CD14-positive monocyte (primary cell): Measurements from ENCODE around the gene LENG9. TPM values are rescaled to one million over a fixed set of nuclear protein-coding genes. Genes with fewer than 3 reads are reported as not detected.

Experiments
- DNase-seq, 3 donors: peaks; one replicate each; pipeline ENCODE4 v3.0.0-alpha.2; 2011 to 2022
- H2AFZ ChIP-seq: 2 replicates; pipeline ENCODE4 v1.6.0; 2012; ENCODE audit warnings: mild to moderate bottlenecking, low read depth, low read length, inconsistent platforms; ENCODE audit not compliant: insufficient read depth, poor library complexity, severe bottlenecking
- H3K27ac ChIP-seq, 2 donors: 1 replicate in 1 of 2; 2 replicates in 1 of 2; pipeline ENCODE4 v1.5.1; 2012 to 2013; ENCODE audit warnings: low read length in 2 of 2, control low read depth in 1 of 2, inconsistent platforms in 1 of 2, low read depth in 1 of 2, mild to moderate bottlenecking in 1 of 2
- H3K27me3 ChIP-seq, 2 donors: one replicate each; pipeline versions ENCODE4 v1.6.0 to v1.6.1; 2011 to 2013; ENCODE audit warnings: low read length in 2 of 2; ENCODE audit not compliant: control insufficient read depth in 2 of 2, insufficient read depth in 2 of 2
- H3K36me3 ChIP-seq, 2 donors: replicated peaks in 1 of 2; 1 replicate in 1 of 2; 2 replicates in 1 of 2; pipeline versions ENCODE4 v1.5.1 to v1.6.1; 2012 to 2013; ENCODE audit warnings: low read length in 2 of 2, control low read depth in 1 of 2, inconsistent platforms in 1 of 2, mild to moderate bottlenecking in 1 of 2; ENCODE audit not compliant: insufficient read depth in 2 of 2, control insufficient read depth in 1 of 2
- H3K4me1 ChIP-seq, 2 donors: 1 replicate in 1 of 2; 2 replicates in 1 of 2; pipeline versions ENCODE4 v1.5.1 to v1.6.1; 2012 to 2013; ENCODE audit warnings: low read length in 2 of 2, control low read depth in 1 of 2, inconsistent platforms in 1 of 2, mild to moderate bottlenecking in 1 of 2, moderate library complexity in 1 of 2; ENCODE audit not compliant: insufficient read depth in 2 of 2, control insufficient read depth in 1 of 2
- H3K4me2 ChIP-seq: replicated peaks from 2 replicates; pipeline ENCODE3; 2012; ENCODE audit warnings: low read length, moderate library complexity, mild to moderate bottlenecking; ENCODE audit not compliant: poor library complexity, severe bottlenecking; ENCODE audit errors: extremely low read depth
- H3K4me3 ChIP-seq, 3 experiments: fragments of 200-600 bp in 1 of 3; sonication (generic) in 1 of 3; replicated peaks in 1 of 3; 1 replicate in 2 of 3; 2 replicates in 1 of 3; pipeline ENCODE4 v1.5.1; 2011 to 2013; ENCODE audit warnings: low read length in 3 of 3, mild to moderate bottlenecking in 3 of 3, control low read depth in 2 of 3, low read depth in 2 of 3, inconsistent platforms in 1 of 3, moderate library complexity in 1 of 3
- H3K79me2 ChIP-seq: 2 replicates; pipeline ENCODE4 v1.6.0; 2012; ENCODE audit warnings: mild to moderate bottlenecking, control low read depth, inconsistent platforms, low read length, moderate library complexity; ENCODE audit not compliant: insufficient read depth
- H3K9ac ChIP-seq: 2 replicates; pipeline ENCODE4 v1.6.0; 2017; ENCODE audit warnings: low read length, mild to moderate bottlenecking; ENCODE audit not compliant: insufficient read depth, poor library complexity, severe bottlenecking
- H3K9me3 ChIP-seq, 2 donors: replicated peaks in 1 of 2; 1 replicate in 1 of 2; 2 replicates in 1 of 2; pipeline versions ENCODE4 v1.5.1 to v1.6.1; 2012 to 2013; ENCODE audit warnings: low read length in 2 of 2, control low read depth in 1 of 2; ENCODE audit not compliant: control insufficient read depth in 1 of 2, insufficient read depth in 1 of 2
- H4K20me1 ChIP-seq: 2 replicates; pipeline ENCODE4 v1.6.0; 2012; ENCODE audit warnings: mild to moderate bottlenecking, low read length, control low read depth, moderate library complexity; ENCODE audit not compliant: insufficient read depth
- H3K27ac Mint-ChIP-seq, 7 donors: one replicate each; pipeline ENCODE4 v1.8.0; 2020; ENCODE audit warnings: mild to moderate bottlenecking in 7 of 7, mixed read lengths in 7 of 7, moderate library complexity in 6 of 7, inconsistent platforms in 2 of 7
- H3K27me3 Mint-ChIP-seq, 3 donors: one replicate each; pipeline ENCODE4 v1.8.0; 2021 to 2022; ENCODE audit warnings: low read depth in 3 of 3, mild to moderate bottlenecking in 3 of 3, mixed read lengths in 3 of 3, moderate library complexity in 3 of 3, inconsistent platforms in 1 of 3
- H3K36me3 Mint-ChIP-seq, 2 donors: one replicate each; pipeline ENCODE4 v1.8.0; 2020; ENCODE audit warnings: mixed read lengths in 2 of 2, inconsistent platforms in 1 of 2, mild to moderate bottlenecking in 1 of 2
- H3K4me1 Mint-ChIP-seq: one replicate; pipeline ENCODE4 v1.8.0; 2020; ENCODE audit warnings: mild to moderate bottlenecking, mixed read lengths
- H3K4me3 Mint-ChIP-seq, 2 donors: one replicate each; pipeline ENCODE4 v1.8.0; 2020; ENCODE audit warnings: mild to moderate bottlenecking in 2 of 2, mixed read lengths in 2 of 2, moderate library complexity in 1 of 2
- H3K9me3 Mint-ChIP-seq, 7 donors: one replicate each; pipeline ENCODE4 v1.8.0; 2020 to 2022; ENCODE audit warnings: mixed read lengths in 7 of 7, mild to moderate bottlenecking in 6 of 7, moderate library complexity in 6 of 7, inconsistent platforms in 2 of 7
- WGBS: methylation state at CpG from one replicate; pipeline ENCODE4 v1.1.5; 2013; ENCODE audit warnings: missing lambda C conversion rate; ENCODE audit not compliant: insufficient coverage; 5-methylcytosine and 5-hydroxymethylcytosine counted together
- intact Hi-C, 2 donors: fragments of 100-400 bp; cut with micrococcal nuclease; formaldehyde crosslinking; loops; one replicate each; pipeline versions ENCODE4 v1.15.0 to v1.15.1; 2023
- polyA plus RNA-seq, 3 donors: library from polyadenylated mRNA; depleted of rRNA in 1 of 3; unstranded in 2 of 3; stranded (reverse) in 1 of 3; fragments of 300-500 nt in 2 of 3; fragments of >200 nt in 1 of 3; fragmentation: Illumina TruSeq in 2 of 3; gene quantifications; 1 replicate in 2 of 3; 2 replicates in 1 of 3; pipeline ENCODE4 v1.2.3, GENCODE V29; 2012 to 2021
- TF ChIP-seq, protein P1 (sequence below): fragments of 200-600 bp; IDR thresholded peaks from one replicate; pipeline ENCODE4 v1.8.0; 2022; ENCODE audit warnings: antibody characterized with exemption, mild to moderate bottlenecking

Gene LENG9
- polyA plus RNA-seq, 3 donors = 0.15 to 2.0 TPM; not detected in 1

DNA sequence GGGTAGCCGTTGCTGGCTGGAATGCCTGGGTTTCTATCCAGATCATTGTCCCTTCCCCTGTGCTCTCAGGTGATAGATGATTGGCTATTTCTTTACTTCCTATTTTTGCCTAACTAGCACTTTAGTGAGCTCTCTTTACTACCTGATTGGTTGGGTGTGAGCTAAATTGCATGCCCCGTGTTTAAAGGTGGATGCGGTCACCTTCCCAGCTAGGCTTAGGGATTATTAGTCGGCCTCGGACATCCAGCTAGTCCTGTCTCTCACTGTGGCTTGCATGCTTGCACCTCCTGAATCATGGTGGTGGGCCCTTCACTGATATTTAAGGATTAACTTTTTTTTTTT, 38.2 kb downstream of the LENG9 start:
- Histone ChIP-seq H3K9me3 (no peaks in the 10 kb centered on the region), H4K20me1 (no peaks in the 10 kb centered on the region), H3K36me3 (no peaks in the 10 kb centered on the region), H3K27me3 (peaks cover 2 to 30% of the 10 kb centered on the region in 2 donors), H3K4me3 (no peak overlapping the region), H2AFZ (no peak overlapping the region), H3K9ac (no peak overlapping the region), H3K4me2 (no peak overlapping the region), H3K27ac (no peak overlapping the region), H3K79me2 (no peaks in the 10 kb centered on the region), H3K4me1 (peaks cover 0 to 2% of the 10 kb centered on the region in 2 donors)
- Mint-ChIP-seq H3K4me3 (no peak overlapping the region), H3K27me3 (peaks cover 24 to 59% (median 46%) of the 10 kb centered on the region in 3 donors), H3K27ac (peak overlapping the region in 1 of 7 donors; percentile 68), H3K36me3 (no peaks in the 10 kb centered on the region), H3K9me3 (peaks cover 0 to 4% (median 2%) of the 10 kb centered on the region in 7 donors), H3K4me1 (no peaks in the 10 kb centered on the region)
- DNase-seq = no peak
- TF ChIP-seq, protein P1, sequence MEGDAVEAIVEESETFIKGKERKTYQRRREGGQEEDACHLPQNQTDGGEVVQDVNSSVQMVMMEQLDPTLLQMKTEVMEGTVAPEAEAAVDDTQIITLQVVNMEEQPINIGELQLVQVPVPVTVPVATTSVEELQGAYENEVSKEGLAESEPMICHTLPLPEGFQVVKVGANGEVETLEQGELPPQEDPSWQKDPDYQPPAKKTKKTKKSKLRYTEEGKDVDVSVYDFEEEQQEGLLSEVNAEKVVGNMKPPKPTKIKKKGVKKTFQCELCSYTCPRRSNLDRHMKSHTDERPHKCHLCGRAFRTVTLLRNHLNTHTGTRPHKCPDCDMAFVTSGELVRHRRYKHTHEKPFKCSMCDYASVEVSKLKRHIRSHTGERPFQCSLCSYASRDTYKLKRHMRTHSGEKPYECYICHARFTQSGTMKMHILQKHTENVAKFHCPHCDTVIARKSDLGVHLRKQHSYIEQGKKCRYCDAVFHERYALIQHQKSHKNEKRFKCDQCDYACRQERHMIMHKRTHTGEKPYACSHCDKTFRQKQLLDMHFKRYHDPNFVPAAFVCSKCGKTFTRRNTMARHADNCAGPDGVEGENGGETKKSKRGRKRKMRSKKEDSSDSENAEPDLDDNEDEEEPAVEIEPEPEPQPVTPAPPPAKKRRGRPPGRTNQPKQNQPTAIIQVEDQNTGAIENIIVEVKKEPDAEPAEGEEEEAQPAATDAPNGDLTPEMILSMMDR = no peak
- 68% methylated on average over 4 of the region's 5 CpGs for WGBS
- intact Hi-C loops = no loop called here

DNA sequence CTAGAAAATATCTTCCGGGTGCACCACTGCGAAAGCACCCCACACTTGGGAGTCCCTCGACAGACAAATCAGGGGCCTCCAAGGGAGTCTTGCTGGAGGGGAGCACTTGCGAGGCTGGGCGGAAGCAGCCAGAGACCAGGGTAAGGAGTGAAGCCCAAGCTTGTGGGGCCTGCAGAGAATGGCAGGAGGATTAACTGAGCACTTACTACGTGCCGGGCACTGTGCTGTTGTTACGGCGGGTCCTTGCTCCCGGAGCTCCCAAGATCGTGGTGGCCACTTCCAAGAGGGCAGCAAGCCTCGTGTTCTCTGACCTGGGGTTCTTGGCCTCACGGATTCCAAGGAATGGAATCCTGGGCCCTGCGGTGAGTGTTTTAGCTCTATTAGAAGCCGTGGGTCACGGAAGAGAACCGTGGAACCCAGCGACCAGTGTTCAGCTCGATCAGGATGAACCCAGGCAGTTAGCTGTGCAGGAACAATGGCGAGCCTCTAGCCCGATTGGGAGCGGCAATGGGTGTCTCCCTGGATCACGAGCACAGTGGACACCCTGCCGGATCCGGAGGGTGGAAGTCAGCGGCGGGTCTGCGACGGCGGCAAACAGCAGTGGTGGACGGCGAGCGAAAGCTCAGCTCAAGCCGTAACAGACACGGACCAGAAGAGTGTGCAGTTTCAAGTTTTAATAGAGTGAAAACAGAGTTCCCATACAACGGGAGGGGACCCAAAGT, 38.8 kb downstream of the LENG9 start:
- H3K4me1 Mint-ChIP-seq = no peaks in the 10 kb centered on the region
- H4K20me1 ChIP-seq = no peaks in the 10 kb centered on the region
- no peak overlapping the region for H3K9ac ChIP-seq
- no peak overlapping the region for H3K27ac Mint-ChIP-seq
- no peaks in the 10 kb centered on the region for H3K36me3 Mint-ChIP-seq
- no peak for DNase-seq
- no peak overlapping the region for H3K4me2 ChIP-seq
- peaks cover 24 to 58% (median 42%) of the 10 kb centered on the region in 3 donors for H3K27me3 Mint-ChIP-seq
- H3K4me1 ChIP-seq = no peaks in the 10 kb centered on the region
- peaks cover 0 to 30% of the 10 kb centered on the region in 2 donors for H3K27me3 ChIP-seq
- TF ChIP-seq, protein P1 = no peak
- intact Hi-C loops = no loop called here
- H3K79me2 ChIP-seq = no peaks in the 10 kb centered on the region
- no peak overlapping the region for H3K4me3 ChIP-seq
- H3K27ac ChIP-seq = no peak overlapping the region
- peak overlapping the region in 1 of 2 donors; percentile 15 for H3K4me3 Mint-ChIP-seq
- no peaks in the 10 kb centered on the region for H3K36me3 ChIP-seq
- H3K9me3 ChIP-seq = no peaks in the 10 kb centered on the region
- no peak overlapping the region for H2AFZ ChIP-seq
- 96% methylated on average over 32 of the region's 36 CpGs for WGBS
- peaks cover 0 to 4% (median 2%) of the 10 kb centered on the region in 7 donors for H3K9me3 Mint-ChIP-seq
